ENCODE measurements around the gene FAM111A. TPM values are rescaled to one million over a fixed set of nuclear protein-coding genes. Genes with fewer than 3 reads are reported as not detected.
A peak's percentile ranks its signal among the peaks of the same experiment; 100 is the strongest.

FAM111A gene
- total and polyA plus RNA-seq, 9 of the 15 experiments (the other 6 are each of a cell fraction or from before 2014, with no cell fraction given) = 14.8 to 30.6 (median 20.1) TPM

DNA sequence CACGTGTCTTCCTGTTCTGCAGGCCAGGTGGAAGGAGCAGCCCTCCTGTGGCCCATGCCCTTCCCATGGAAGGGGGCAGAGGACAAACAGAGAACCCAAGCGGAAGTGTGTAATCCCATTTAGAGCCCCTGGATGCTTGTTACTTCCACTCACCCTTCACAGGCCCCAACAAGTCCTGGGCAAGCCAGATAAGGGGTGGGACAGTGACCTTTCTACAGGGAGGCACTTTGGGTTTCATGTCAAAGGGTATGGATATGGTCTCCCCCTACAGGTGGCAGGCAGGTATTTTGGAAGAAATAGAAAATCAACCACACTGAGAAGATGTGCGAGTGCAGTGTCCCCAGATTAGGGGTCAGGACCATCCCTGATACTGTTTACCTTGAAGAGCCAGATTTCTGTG is 58.7 kb downstream of the FAM111A start (continued):
- TF ChIP-seq, protein P1, sequence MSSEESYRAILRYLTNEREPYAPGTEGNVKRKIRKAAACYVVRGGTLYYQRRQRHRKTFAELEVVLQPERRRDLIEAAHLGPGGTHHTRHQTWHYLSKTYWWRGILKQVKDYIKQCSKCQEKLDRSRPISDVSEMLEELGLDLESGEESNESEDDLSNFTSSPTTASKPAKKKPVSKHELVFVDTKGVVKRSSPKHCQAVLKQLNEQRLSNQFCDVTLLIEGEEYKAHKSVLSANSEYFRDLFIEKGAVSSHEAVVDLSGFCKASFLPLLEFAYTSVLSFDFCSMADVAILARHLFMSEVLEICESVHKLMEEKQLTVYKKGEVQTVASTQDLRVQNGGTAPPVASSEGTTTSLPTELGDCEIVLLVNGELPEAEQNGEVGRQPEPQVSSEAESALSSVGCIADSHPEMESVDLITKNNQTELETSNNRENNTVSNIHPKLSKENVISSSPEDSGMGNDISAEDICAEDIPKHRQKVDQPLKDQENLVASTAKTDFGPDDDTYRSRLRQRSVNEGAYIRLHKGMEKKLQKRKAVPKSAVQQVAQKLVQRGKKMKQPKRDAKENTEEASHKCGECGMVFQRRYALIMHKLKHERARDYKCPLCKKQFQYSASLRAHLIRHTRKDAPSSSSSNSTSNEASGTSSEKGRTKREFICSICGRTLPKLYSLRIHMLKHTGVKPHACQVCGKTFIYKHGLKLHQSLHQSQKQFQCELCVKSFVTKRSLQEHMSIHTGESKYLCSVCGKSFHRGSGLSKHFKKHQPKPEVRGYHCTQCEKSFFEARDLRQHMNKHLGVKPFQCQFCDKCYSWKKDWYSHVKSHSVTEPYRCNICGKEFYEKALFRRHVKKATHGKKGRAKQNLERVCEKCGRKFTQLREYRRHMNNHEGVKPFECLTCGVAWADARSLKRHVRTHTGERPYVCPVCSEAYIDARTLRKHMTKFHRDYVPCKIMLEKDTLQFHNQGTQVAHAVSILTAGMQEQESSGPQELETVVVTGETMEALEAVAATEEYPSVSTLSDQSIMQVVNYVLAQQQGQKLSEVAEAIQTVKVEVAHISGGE (CRISPR knock-in tag; IDR thresholded peaks at IDR 0.05) = peak in 1 of 3 experiments; percentile 79; a peak in 2 of 6 replicates
- TF ChIP-seq ADNP (tag; IDR thresholded peaks at IDR 0.05) (no peak), MCM3 (IDR thresholded peaks at IDR 0.05) (no peak), CSDE1 (IDR thresholded peaks at IDR 0.05) (no peak), EGR1 (conservative IDR thresholded peaks at IDR 0.05) (no peak), RBFOX2 (IDR thresholded peaks at IDR 0.05; ENCODE audit: low read depth, low read length) (no peak), ELF1 (tag; IDR thresholded peaks at IDR 0.05) (no peak), ZNF644 (tag; IDR thresholded peaks at IDR 0.05; ENCODE audit: low read depth) (no peak), POLR2G (IDR thresholded peaks at IDR 0.05; ENCODE audit: low read depth, low read length) (no peak), TCFL5 (CRISPR knock-in tag; conservative IDR thresholded peaks at IDR 0.05) (no peak), ZNF57 (CRISPR knock-in tag; IDR thresholded peaks at IDR 0.05) (no peak), MBD2 (IDR thresholded peaks at IDR 0.05; ENCODE audit: borderline replicate concordance, low read depth) (no peak), GATAD2B (IDR thresholded peaks at IDR 0.05; ENCODE audit: borderline replicate concordance) (no peak), BRF1 (IDR thresholded peaks at IDR 0.05; ENCODE audit: borderline replicate concordance, extremely low read depth, insufficient read length) (no peak), NR3C1 (CRISPR knock-in tag; IDR thresholded peaks at IDR 0.05) (no peak), ZC3H8 (IDR thresholded peaks at IDR 0.05) (no peak), BRD9 (IDR thresholded peaks at IDR 0.05; ENCODE audit: low read depth, partially characterized antibody) (no peak), U2AF2 (optimal IDR thresholded peaks at IDR 0.05; ENCODE audit: low read depth, low read length) (no peak)
- TF ChIP-seq, protein P2, sequence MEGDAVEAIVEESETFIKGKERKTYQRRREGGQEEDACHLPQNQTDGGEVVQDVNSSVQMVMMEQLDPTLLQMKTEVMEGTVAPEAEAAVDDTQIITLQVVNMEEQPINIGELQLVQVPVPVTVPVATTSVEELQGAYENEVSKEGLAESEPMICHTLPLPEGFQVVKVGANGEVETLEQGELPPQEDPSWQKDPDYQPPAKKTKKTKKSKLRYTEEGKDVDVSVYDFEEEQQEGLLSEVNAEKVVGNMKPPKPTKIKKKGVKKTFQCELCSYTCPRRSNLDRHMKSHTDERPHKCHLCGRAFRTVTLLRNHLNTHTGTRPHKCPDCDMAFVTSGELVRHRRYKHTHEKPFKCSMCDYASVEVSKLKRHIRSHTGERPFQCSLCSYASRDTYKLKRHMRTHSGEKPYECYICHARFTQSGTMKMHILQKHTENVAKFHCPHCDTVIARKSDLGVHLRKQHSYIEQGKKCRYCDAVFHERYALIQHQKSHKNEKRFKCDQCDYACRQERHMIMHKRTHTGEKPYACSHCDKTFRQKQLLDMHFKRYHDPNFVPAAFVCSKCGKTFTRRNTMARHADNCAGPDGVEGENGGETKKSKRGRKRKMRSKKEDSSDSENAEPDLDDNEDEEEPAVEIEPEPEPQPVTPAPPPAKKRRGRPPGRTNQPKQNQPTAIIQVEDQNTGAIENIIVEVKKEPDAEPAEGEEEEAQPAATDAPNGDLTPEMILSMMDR (IDR thresholded peaks at IDR 0.05 in 2 of 3, conservative IDR thresholded peaks at IDR 0.05 in 1 of 3; ENCODE audit: insufficient read depth in 2 of 3, low read depth in 1 of 3, low read length in 3 of 3) = peak; percentile 28 to 45 (median 43); a peak in 4 of 6 replicates
- TF ChIP-seq, protein P3, sequence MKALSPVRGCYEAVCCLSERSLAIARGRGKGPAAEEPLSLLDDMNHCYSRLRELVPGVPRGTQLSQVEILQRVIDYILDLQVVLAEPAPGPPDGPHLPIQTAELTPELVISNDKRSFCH (CRISPR knock-in tag; IDR thresholded peaks at IDR 0.05) = no peak
- TF ChIP-seq, protein P3 (tag; IDR thresholded peaks at IDR 0.05) = 0 out of 2 replicates have a peak, but pooled peaks have one; percentile 44
- TF ChIP-seq, protein P4, sequence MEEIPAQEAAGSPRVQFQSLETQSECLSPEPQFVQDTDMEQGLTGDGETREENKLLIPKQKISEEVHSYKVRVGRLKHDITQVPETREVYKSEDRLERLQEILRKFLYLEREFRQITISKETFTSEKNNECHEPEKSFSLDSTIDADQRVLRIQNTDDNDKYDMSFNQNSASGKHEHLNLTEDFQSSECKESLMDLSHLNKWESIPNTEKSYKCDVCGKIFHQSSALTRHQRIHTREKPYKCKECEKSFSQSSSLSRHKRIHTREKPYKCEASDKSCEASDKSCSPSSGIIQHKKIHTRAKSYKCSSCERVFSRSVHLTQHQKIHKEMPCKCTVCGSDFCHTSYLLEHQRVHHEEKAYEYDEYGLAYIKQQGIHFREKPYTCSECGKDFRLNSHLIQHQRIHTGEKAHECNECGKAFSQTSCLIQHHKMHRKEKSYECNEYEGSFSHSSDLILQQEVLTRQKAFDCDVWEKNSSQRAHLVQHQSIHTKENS (CRISPR knock-in tag; IDR thresholded peaks at IDR 0.05) = no peak
- TF ChIP-seq, protein P5, sequence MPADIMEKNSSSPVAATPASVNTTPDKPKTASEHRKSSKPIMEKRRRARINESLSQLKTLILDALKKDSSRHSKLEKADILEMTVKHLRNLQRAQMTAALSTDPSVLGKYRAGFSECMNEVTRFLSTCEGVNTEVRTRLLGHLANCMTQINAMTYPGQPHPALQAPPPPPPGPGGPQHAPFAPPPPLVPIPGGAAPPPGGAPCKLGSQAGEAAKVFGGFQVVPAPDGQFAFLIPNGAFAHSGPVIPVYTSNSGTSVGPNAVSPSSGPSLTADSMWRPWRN (IDR thresholded peaks at IDR 0.05; ENCODE audit: low read depth) = no peak
